Gastroesophageal sphincter (tissue), 3 donors: ENCODE measurements around the gene CARD6.

Source experiments
- CTCF ChIP-seq, 4 experiments: fragments of 200-600 bp in 2 of 4; fragments of 450-650 bp in 2 of 4; sonication (generic) in 1 of 4; IDR thresholded peaks; one replicate each; pipeline ENCODE4 v1.5.1; 2017 to 2019; ENCODE audit warnings: antibody characterized with exemption in 4 of 4, mild to moderate bottlenecking in 2 of 4, moderate library complexity in 2 of 4
- EP300 ChIP-seq: sonication (generic); formaldehyde crosslinking; IDR thresholded peaks from one replicate; pipeline ENCODE4 v1.6.1; 2017; ENCODE audit warnings: antibody characterized with exemption, mild to moderate bottlenecking
- POLR2A ChIP-seq, 2 donors: fragments of 450-650 bp; IDR thresholded peaks; one replicate each; pipeline ENCODE4 v1.6.1; 2017; ENCODE audit warnings: antibody characterized with exemption in 2 of 2, mild to moderate bottlenecking in 2 of 2, moderate library complexity in 1 of 2
- POLR2AphosphoS5 ChIP-seq: sonication (generic); formaldehyde crosslinking; IDR thresholded peaks from one replicate; pipeline ENCODE4 v1.6.1; 2017; ENCODE audit warnings: antibody characterized with exemption

GRCh38 chr5:40853632-40854192, 12.5 kb downstream of the CARD6 start:
- TF ChIP-seq CTCF (IDR thresholded peaks at IDR 0.05) (no peak), POLR2AphosphoS5 (no peak), POLR2A (IDR thresholded peaks at IDR 0.05) (no peak), EP300 (no peak)
